Keratinocyte (primary cell): ENCODE measurements around the gene ZNF407. TPM values are rescaled to one million over a fixed set of nuclear protein-coding genes. Genes with fewer than 3 reads are reported as not detected.

Experiments
- DNase-seq: peaks from one replicate; pipeline ENCODE4 v3.0.0-alpha.2; 2011; ENCODE audit warnings: low read depth, missing footprints, low spot score
- FAIRE-seq: peaks from 2 replicates; lab custom pipeline; 2011; peaks lifted over from hg19 to GRCh38; lab: Jason Lieb, UNC
- H2AFZ ChIP-seq: 2 replicates; pipeline ENCODE4 v1.6.0; 2012; ENCODE audit warnings: low read length, control low read depth, inconsistent platforms; ENCODE audit not compliant: control insufficient read depth
- H3K27ac ChIP-seq: 2 replicates; pipeline ENCODE4 v1.5.1; 2011; ENCODE audit warnings: low read length; ENCODE audit not compliant: control insufficient read depth, insufficient read depth
- H3K27me3 ChIP-seq: 3 replicates; pipeline ENCODE4 v1.6.0; 2011; ENCODE audit warnings: low read length; ENCODE audit not compliant: control insufficient read depth, insufficient read depth; ENCODE audit errors: extremely low read depth
- H3K36me3 ChIP-seq, 2 experiments: 2 replicates in 1 of 2; 3 replicates in 1 of 2; pipeline ENCODE4 v1.5.1; 2011; ENCODE audit warnings: low read length in 2 of 2, mild to moderate bottlenecking in 1 of 2; ENCODE audit not compliant: control insufficient read depth in 2 of 2, insufficient read depth in 2 of 2; ENCODE audit errors: extremely low read depth in 1 of 2
- H3K4me1 ChIP-seq: 3 replicates; pipeline ENCODE4 v1.5.1; 2011; ENCODE audit warnings: low read length; ENCODE audit not compliant: control insufficient read depth, insufficient read depth; ENCODE audit errors: extremely low read depth
- H3K4me2 ChIP-seq: 3 replicates; pipeline ENCODE4 v1.6.0; 2011; ENCODE audit warnings: low read depth, low read length; ENCODE audit not compliant: control insufficient read depth, insufficient read depth; ENCODE audit errors: extremely low read depth
- H3K4me3 ChIP-seq, 3 experiments: fragments of 200-600 bp in 1 of 3; sonication (generic) in 1 of 3; 2 replicates in 2 of 3; 3 replicates in 1 of 3; pipeline ENCODE4 v1.5.1; 2011 to 2016; ENCODE audit warnings: low read length in 3 of 3, mild to moderate bottlenecking in 3 of 3, control low read depth in 2 of 3, inconsistent platforms in 1 of 3, low read depth in 1 of 3, mixed read lengths in 1 of 3, mixed run types in 1 of 3, moderate library complexity in 1 of 3; ENCODE audit not compliant: control insufficient read depth in 2 of 3, insufficient read depth in 2 of 3; ENCODE audit errors: extremely low read depth in 1 of 3
- H3K79me2 ChIP-seq: 2 replicates; pipeline ENCODE4 v1.6.0; 2012; ENCODE audit warnings: low read length; ENCODE audit not compliant: control insufficient read depth, insufficient read depth
- H3K9ac ChIP-seq: 3 replicates; pipeline ENCODE4 v1.6.0; 2011; ENCODE audit warnings: low read length; ENCODE audit not compliant: control insufficient read depth, insufficient read depth; ENCODE audit errors: extremely low read depth
- H3K9me1 ChIP-seq: 3 replicates; pipeline ENCODE4 v1.6.0; 2011; ENCODE audit warnings: low read length; ENCODE audit not compliant: control insufficient read depth, insufficient read depth; ENCODE audit errors: extremely low read depth
- H3K9me3 ChIP-seq: 2 replicates; pipeline ENCODE4 v1.5.1; 2012; ENCODE audit warnings: low read depth, low read length; ENCODE audit not compliant: control insufficient read depth
- H4K20me1 ChIP-seq: 3 replicates; pipeline ENCODE4 v1.6.0; 2011; ENCODE audit warnings: low read length; ENCODE audit not compliant: control insufficient read depth, insufficient read depth; ENCODE audit errors: extremely low read depth
- CTCF ChIP-seq, 3 experiments: IDR thresholded peaks in 1 of 3; conservative IDR thresholded peaks in 1 of 3; optimal IDR thresholded peaks in 1 of 3; 2 replicates in 2 of 3; 3 replicates in 1 of 3; pipeline versions ENCODE3 to v1.5.1; 2011; ENCODE audit warnings: low read length in 3 of 3, mild to moderate bottlenecking in 3 of 3, moderate library complexity in 2 of 3, control low read depth in 1 of 3, inconsistent platforms in 1 of 3; ENCODE audit not compliant: insufficient read depth in 2 of 3; ENCODE audit errors: extremely low read depth in 1 of 3
- EZH2 ChIP-seq: IDR thresholded peaks from one replicate; pipeline ENCODE4 v1.6.1; 2012; ENCODE audit warnings: inconsistent platforms, mild to moderate bottlenecking, low read length, moderate library complexity
- dilution Hi-C: fragments of 300-500 bp; cut with MboI; formaldehyde crosslinking; loops from one replicate; pipeline ENCODE4 v1.7.0; 2020; ENCODE audit warnings: low sequenced_read_pairs; ENCODE audit not compliant: extremely low pct_ligation_motif_present
- polyA plus RNA-seq, 5 experiments: library from polyadenylated mRNA; depleted of rRNA in 3 of 5; stranded (reverse) in 3 of 5; stranded (forward) in 1 of 5; unstranded in 1 of 5; fragments of >200 nt; gene quantifications; 1 replicate in 1 of 5; 2 replicates in 3 of 5; 3 replicates in 1 of 5; pipeline versions ENCODE4 v1.2.1 to v1.2.3, GENCODE V29; 2011 to 2012; ENCODE audit warnings: missing spikeins in 2 of 5, low read depth in 1 of 5, low replicate concordance in 1 of 5

ZNF407 gene
- polyA plus RNA-seq, 1 donor (not counting 4 experiments of a cell fraction or from before 2014, with no cell fraction given), result 3.8 TPM

- no peak for TF ChIP-seq EZH2
- no peak for TF ChIP-seq CTCF (optimal IDR thresholded peaks at IDR 0.05 in 1 of 3, IDR thresholded peaks at IDR 0.05 in 1 of 3, conservative IDR thresholded peaks at IDR 0.05 in 1 of 3; ENCODE audit: extremely low read depth in 1 of 3, insufficient read depth in 2 of 3, low read length in 3 of 3)
- no peak for FAIRE-seq
- Histone ChIP-seq H3K4me1 (peaks cover 17% of the 10 kb centered on the region), H3K36me3 (no peaks in the 10 kb centered on the region), H3K4me3 (no peak overlapping the region), H3K9me3 (no peaks in the 10 kb centered on the region), H3K79me2 (no peaks in the 10 kb centered on the region), H2AFZ (no peak overlapping the region), H3K4me2 (no peak overlapping the region), H3K27ac (no peak overlapping the region), H3K27me3 (no peaks in the 10 kb centered on the region), H4K20me1 (no peaks in the 10 kb centered on the region), H3K9ac (no peak overlapping the region), H3K9me1 (no peaks in the 10 kb centered on the region)
- dilution Hi-C loops, result no loop called here
- no peak for DNase-seq
These were observed 198.1 kb downstream of the ZNF407 start for GRCh38 chr18:74795751-74796150.

DNA sequence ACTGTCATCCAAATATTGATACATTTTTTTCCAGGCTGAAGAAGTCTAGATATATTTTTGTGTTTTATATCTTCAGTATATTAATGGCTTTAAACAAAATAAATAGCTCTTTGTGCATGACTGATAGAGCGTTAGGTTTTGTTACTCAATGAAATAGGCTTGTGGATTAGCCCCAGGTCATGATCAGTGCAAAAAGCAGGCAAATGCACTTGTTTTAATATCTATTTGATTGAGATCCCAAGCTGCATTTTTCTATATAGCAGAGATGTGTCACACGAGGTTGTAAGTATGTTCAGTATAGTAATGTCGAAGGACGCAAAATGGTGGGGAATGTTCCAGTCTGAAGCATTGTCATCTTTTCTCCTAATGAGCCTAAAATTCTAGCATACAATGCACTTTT, 198.5 kb downstream of the ZNF407 start:
- Histone ChIP-seq H3K36me3 (no peaks in the 10 kb centered on the region), H3K9ac (no peak overlapping the region), H3K4me2 (no peak overlapping the region), H3K79me2 (no peaks in the 10 kb centered on the region), H3K9me1 (no peaks in the 10 kb centered on the region), H3K27me3 (no peaks in the 10 kb centered on the region), H4K20me1 (no peaks in the 10 kb centered on the region), H3K9me3 (no peaks in the 10 kb centered on the region), H3K4me3 (no peak overlapping the region), H3K4me1 (peaks cover 17% of the 10 kb centered on the region), H2AFZ (no peak overlapping the region), H3K27ac (no peak overlapping the region)
- DNase-seq (no peak), FAIRE-seq (no peak)
- dilution Hi-C loops, result no loop called here
- TF ChIP-seq EZH2 (no peak), CTCF (optimal IDR thresholded peaks at IDR 0.05 in 1 of 3, IDR thresholded peaks at IDR 0.05 in 1 of 3, conservative IDR thresholded peaks at IDR 0.05 in 1 of 3; ENCODE audit: extremely low read depth in 1 of 3, insufficient read depth in 2 of 3, low read length in 3 of 3) (no peak)
